SIG-M5 (cell line): Measurements from ENCODE around the gene GDI1.
"Not testable (repeated sequence)": the region's sequence is repeated elsewhere in the genome, so short reads cannot be mapped to it uniquely, and the experiment has no call there.

ENCODE experiments used
- DNase-seq: peaks from one replicate; lab custom pipeline; 2025; lab: John Stamatoyannopoulos, UW

The GDI1 gene

DNA sequence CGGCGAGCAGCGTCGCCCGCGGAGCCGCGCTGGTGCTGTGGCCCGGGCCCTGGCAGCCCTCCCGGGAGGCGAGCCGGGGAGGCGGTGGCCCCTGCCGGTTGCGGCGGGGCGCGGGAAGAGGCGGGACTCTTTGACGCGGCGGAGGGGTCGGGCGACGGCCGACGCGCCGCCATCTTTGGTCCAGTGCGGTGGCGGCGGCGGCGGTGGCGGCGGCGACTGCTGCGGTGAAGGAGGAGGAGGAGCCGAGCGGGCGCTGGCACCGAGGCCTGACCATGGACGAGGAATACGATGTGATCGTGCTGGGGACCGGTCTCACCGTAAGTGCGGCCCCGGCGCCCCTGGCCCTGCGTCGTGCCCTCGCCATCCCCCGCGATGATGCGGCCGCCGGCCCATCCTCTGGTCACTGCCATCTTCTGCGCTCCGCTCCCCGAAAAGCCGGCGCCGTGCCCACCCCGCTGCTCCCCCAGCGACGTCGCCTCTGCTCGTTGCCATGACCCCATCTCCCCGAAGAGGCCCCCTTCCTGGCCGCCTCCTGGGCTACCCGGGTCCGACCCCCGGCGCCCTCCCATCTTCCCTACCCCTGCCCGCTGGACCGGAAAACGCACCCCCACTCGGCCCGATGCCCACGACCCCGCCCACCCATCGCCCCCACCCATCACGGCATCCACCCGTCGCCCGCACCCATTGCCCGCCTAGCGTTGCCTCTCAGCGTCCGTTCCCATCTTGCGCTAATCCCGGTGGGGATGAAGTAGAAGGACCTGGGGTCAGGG is at the start of gene GDI1:
Gene GDI1 (plus strand): TSS at position 172 of the 770 bp plus-strand sequence. CDS start 101 bp downstream, at position 273.
- DNase-seq: no peak

DNA sequence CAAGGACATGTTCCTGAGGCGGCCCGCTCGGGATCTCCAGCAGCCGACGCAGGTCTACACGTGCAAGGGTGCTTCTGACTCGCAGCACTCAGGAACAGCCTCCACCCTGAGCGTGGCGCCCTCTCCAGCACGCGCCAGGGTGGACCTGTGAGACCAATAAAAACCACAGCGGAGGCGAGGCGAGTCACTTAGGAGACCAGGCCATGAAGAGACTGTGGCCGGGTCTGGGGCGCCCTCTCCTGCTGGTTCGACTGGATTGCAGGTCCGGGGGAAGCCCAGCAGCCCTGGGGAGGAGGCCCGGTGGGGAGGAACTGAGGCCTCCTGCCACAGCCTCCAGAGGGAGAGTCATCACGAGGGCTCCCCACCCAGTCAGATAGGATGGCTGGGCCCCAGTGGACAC is 48.9 kb upstream of the GDI1 start:
- not testable (repeated sequence) for DNase-seq

DNA sequence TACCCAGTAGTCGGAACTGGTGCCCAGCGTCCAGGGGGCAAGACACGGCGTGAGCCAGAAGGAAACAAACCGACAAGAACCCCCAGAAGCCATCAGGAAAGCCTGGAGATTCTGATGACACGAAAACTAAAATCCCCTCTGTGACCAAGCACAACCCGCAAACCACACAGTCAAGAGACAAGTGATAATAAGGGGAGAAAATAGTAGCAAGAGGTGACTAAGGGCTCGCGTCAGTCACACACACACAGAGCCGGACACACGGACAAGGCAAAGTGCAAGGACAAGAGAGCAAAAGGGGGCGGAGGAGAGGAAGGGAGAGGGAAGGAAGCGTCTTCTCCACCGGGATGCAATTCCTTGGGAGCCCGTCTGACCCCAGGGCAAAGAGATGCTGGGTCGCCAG is 48.3 kb upstream of the GDI1 start:
- not testable (repeated sequence) for DNase-seq

DNA sequence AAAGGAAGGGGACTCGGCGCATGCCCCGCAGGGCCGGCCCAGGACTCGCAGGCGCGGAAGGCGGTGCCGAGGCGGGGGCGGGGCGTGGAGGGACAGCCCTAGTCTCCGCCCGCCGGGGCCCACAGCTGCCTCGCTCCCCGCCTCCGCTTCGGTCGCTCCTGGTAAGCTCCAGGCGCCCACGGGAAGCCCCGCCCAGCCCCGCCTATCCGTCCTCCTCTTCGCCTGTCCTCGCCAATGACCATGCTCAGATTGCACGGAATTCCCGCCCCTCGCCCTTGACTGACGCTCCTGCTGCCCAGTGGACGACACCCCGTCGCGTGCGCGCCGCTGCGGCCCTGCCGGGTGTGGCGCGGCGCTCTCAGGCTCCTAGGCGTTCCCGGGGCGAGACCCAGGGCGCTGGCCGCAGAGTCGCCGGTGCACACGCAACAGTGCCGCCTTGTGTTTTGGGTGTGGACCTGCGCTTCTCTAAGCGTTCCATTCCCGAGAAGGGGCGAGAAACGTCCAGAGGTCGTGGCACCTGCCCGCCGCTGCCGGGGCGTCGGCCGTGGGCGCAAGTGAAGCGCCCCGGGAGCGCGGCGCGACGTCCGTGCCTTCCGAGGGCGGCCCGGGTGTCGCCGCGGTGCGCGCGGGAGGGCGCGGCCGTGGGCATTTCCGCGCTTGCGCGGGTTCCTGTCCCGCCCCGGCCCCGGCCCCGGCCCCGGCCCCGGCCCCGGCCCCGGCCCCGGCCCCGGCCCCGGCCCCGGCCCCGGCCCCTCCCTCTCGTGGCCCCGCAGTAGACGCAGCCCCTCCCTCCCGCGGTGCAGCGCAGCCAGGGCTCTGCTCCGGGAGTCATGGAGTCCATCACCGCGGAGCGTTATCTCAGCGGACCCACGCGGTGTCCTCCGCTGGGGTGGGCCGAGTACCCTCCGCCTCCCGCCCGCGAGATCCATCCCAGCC is 46.9 kb upstream of the GDI1 start:
- not testable (repeated sequence) for DNase-seq

DNA sequence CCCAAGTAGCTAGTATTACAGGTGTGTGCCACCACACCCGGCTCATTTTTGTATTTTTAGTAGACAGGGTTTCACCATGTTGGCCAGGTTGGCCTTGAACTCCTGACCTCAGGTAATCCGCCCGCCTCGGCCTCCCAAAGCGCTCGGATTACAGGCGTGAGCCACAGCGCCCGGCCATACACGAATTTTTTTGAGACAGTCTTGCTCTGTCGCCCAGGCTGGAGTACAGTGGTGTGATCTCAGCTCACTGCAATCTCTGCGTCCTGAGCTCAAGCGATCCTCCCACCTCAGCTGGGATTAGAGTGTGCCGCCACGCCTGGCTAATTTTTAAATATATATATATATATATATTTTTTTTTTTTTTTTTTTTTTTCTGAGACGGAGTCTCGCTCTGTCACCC is 40.6 kb upstream of the GDI1 start:
- not testable (repeated sequence) for DNase-seq

DNA sequence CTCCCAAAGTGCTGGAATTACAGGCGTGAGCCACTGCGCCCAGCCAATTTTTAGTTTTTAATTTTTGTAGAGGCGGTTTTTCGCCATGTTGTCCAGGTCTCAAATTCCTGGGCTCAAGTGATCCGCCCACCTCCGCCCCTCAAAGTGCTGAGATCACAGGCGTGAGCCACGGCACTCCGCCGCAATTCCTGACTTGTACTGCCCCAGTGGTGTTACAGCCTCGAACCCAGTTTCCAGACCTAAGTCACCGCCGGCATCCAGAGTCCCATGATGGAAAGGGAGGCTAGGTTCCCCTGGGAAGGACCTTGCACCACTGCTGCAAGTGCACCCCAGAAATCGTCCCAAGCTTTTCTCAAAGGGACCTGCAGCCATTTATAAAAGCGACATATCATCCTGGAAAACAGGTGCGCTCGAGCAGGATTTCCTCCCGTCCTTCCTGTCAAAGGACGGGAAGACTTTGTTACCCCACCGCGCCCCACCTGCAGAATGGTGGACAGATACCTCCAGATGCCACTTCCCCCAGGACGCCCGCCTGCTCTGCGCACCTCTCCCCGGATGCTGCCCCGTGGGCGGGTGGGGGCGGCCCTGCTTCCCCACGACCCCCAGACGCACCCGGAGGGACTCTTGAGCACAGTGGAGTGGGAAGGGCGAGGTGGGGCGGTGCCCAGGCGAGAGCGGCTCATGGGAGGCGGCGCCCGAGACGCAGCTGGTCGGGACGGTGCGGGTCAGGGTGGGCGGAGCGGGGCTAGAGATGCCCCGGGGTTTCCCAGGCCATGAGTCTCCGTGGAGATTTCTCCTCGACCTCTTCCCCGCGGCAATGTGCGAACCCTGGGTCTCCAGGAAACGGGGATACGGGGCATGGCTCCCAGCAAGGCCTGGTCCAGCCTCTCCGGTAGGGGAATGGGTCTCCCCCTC is 39.7 kb upstream of the GDI1 start:
- DNase-seq: no peak

DNA sequence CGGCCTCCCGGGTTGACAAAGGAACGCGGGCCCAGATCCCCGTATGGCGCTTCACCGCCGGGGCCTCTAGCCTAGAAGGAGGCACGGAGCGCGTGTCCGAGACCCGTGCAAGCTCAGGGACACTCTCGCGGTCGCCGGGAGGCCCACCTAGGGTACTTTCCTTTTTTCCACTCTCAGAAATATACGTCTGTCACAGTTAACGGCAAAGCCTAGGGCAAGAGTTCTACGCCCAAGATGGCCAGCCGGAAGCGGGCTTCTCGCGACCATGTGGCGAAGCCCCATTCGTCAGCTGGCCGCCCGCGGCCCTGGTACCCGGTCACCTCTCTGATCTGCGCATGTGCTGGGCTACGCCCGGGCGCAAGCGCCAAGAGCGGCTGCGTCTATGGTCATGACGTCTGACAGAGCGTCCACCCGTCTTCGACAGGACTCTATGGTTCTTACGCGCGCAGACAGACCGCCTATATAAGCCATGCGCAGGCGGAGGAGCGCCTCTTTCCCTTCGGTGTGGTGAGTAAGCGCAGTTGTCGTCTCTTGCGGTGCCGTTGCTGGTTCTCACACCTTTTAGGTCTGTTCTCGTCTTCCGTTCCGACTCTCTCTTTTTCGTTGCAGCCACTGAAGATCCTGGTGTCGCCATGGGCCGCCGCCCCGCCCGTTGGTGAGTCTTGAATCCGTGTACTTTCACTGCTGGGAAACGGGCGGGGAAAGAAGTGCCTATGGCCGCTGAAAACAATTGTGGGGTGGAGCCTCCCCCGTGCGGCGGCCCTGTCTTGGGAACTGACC is 38.9 kb upstream of the GDI1 start, which contains the start of gene RPL10:
Gene RPL10 (plus strand): TSS at position 490 of the 780 bp plus-strand sequence. CDS start 143 bp downstream, at position 633.
- DNase-seq: peak; percentile 73

DNA sequence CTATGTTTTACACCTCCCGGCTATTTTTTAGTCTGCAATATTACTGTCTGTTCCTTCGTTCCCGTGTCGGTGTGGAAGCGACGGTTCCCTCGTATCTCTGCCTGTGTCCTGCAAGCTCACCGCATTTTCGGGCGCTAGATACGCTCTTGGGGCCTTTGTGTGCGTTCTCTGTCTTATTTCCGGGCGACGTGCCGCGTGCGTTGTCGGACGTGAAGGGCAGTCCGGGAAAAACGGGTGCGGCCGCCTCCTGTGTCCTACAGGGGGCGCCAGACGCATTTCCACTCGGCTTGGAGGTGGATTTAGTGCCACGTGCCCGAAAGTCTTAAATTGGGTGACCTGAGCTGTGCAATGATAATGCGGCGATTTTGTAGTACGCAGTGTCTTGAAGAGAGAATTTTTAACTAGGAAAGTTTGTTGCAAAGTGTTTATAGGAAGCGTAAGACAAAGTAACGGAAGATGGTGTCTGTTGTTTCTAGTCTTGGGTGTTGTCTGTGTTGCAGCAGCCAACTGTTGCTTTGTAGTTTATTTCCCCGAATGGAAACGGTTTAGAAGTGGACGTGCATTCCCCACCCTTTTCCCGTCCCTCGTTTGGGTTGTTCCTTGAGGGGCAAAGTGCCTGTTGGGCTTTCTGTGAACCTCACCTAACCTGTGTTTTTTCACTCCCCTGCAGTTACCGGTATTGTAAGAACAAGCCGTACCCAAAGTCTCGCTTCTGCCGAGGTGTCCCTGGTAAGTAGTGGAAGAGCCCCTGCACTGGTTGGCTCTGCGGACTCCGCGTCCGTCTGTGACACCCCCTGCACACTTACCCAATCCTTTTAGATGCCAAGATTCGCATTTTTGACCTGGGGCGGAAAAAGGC is 38.1 kb upstream of the GDI1 start:
- peak; percentile 26 for DNase-seq

DNA sequence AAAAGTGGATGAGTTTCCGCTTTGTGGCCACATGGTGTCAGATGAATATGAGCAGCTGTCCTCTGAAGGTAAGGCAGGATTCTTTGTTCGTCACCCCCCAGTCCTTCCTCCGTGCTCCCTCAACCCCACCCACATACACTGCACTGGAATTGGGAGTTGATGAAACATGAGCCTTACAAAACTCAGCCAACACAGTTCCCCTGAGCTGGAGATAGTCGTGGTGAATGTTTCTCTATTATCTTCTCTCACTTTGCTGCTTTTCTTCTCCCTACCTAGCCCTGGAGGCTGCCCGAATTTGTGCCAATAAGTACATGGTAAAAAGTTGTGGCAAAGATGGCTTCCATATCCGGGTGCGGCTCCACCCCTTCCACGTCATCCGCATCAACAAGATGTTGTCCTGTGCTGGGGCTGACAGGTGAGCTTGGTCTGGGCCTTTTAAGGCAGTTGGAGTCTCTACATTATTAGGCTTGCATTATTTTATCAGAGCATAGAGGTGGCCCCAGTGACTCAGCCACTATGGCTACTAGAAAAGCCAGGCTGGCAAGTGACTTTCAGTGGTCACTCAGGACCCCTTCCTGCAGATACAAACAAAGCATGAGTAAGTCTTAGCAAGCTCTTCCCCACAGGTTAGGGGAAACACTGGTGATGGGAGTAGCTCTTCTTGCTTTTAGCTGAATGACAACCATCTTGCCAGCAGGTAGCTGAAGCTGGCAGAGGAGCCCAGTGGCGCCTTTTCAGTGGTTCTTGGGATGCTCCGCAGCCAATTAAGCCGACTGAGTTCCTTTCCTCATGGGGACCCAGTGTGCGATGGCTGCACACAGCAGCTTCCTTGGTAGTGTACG is 37.2 kb upstream of the GDI1 start:
- DNase-seq: no peak

DNA sequence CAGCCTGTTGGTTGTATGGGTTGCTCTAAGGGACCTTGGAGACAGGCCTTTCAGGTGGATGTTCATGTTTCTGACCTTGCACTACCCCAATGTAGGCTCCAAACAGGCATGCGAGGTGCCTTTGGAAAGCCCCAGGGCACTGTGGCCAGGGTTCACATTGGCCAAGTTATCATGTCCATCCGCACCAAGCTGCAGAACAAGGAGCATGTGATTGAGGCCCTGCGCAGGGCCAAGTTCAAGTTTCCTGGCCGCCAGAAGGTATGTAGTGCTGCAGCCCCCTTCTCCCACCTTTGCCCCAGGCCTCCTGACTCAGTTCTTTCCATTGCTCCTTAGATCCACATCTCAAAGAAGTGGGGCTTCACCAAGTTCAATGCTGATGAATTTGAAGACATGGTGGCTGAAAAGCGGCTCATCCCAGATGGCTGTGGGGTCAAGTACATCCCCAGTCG is 36.6 kb upstream of the GDI1 start:
- not testable (repeated sequence) for DNase-seq

DNA sequence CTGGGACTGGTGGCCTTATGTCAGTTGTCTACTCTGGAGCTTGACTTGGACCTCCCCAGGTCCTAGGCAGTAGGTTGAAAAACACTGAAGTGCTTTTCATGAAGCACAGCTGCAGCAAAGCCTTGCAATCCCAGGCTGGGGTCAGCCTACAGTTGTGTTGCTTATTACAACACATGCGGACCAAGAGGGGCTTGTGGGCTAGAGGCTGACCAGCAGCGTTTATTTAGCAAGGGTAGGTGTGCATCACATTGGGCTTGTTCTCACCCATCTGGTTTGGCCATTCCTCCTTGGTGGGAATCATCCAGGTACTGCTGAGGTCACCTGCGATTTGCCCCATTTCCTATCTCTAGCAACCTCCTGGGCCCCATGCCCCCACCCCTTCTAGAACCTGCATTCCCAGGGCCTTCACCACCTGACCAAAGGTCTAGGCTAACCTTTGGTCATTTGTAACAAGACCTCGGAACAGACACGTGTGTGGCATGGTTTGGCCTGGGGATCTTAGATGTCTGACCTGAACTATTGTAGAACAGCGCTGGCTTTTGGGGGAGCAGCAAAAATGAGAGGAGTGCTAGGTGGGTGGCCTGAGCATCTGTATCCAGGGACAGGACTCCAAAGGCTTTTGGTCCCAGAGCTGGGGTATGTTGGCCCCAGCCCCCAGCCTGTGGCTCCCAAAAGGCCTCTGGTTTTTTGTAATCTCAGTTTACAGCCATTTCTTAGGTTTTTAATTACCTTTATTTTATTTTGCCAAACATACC is 35.7 kb upstream of the GDI1 start:
- DNase-seq: no peak

DNA sequence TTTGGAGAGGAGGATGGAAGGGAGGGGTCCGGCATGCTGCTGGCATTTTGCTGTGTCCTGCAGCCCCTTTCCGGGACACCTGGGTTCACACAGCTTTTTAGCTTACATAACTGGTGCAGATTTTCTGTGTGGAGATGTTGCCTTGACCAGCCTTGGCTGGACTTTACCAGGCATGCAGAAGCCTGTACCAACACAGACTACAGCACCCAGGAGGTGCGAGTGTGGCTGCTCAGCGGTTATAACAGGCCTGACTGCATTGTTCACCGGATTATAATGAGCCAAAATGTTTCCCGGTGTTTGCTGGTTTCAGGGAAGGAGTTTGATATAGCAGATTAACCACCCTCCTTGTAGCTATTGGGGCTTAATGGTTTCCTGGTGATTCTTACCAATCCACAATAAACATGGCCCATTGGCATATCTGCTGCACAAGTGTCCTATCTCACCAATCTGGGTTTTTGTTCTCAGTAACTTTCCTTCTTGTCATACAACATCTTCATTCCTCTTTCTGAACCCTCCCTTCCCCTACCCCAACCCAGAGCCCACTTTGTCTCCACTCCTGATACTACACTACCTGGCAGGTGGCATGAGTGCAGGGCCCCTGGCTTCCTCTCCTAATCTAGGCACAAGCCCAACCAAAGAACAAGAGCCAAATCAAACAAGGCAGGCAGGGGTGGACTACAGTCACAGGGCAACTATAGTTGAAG is 34.9 kb upstream of the GDI1 start:
- DNase-seq: no peak

DNA sequence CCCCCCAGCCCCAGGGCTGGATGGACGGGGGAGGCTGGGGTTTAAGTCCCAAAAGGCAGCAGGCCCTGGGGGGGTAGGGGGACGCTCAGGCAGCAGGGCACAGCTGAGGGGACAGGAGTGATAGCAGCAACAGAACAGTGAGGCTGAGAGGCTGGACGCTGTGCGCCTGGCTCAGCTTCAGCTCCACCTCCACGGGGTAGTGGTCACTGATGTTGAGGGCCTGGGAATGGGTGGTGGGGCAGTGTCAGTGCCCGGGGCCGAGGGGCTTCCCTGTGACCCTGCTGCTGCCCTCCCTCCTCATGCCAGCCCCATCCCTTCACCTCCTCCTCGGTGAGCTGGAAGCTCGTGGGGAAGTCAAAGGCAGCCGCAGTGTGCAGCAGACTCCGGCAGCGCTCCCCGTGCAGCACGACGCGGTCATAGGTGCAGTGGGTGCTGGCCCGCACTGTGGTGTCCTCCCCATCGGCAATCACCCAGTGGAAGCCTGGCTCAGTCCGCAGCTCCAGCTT is 34.3 kb upstream of the GDI1 start:
- no peak for DNase-seq

DNA sequence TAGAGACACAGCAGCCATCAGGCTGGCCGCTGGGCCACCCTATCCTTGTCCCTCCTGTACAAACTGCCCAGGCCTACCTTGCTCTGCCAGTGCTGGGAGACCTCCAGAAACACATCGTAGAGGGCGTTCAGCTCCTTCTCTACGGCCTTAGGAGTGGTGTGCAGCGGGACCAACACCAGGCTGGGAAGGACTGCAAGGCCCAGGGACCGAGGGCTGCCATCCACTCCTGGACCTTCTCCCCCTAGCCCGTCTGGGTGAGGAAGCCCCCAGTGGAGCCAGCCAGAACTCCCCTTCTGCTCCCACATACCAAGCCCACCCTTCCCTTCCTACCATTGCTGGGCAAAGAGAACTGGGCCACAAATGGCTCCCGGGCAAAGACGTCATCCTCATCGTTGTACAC is 33.8 kb upstream of the GDI1 start:
- no peak for DNase-seq

DNA sequence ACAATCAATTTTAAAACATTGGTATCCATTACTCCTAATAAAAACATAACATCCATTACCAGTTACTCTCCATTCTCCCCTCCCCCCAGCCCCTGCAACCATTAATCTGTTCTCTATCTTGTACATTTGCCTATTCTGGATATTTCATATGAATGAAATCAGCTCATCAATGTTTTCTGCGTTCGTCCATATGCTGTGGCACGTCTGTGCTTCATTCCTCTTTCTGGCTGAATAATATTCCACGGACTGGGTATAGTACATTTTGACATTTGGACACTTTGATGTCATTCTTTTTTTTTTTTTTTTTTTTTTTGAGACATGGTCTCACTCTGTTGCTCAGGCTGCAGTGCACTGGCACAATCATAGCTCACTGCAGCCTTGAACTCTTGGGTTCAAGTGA is 33.1 kb upstream of the GDI1 start:
- no peak for DNase-seq

DNA sequence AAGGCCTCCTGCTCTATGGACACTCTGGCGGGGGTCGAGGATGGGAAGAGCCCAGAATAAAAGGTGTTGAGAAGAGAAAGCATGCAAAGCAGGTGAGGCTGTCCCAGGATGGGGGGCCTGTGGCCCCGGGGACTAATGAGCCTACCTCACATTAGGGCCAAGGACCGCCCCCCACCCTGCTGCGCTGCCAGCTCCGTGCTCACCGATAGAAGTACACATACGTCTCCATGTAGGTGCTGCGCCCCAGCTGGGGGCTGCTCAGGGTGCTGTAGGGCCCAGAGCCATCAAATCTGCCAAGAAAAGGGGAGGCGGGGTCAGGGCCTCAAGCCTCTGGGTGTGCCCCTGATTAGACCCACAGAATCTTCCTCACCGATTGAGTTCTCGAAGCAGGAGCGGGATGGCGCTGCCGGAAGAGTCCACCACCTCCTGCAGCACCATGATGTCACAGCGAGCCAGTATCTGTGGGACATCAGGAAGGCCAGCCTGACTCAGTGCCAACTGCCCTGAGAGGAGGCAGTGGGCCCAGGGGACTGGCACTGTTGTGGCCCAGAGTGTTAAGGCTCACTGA is 32.2 kb upstream of the GDI1 start:
- no peak for DNase-seq

DNA sequence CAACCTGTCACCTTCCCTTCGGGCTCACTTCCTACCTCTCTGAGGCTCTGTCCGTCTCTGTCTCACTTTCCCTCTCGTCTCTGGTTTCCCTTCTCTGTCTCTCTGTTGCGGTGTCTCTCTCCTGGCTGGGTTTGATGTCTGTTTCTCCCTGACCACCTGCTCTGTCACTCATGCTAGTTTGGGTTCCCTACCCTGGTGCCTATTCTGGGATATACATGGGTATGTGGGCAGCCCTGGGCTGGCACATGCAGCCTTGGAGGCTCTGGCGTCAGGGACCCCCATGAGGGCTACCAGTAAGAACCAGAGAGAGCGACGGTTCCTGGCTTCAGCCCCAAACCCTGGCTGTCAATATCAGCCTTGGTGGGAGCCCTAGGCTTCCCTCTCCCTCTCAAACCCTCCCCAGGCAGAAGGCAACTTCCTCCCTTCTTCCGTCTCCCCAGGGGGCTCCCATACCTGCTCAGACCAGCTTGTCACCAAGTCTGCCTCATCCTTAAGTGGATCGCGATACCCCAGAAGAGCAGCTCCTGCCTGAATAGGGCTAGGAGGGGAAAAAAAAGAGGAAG is 28.2 kb upstream of the GDI1 start:
- DNase-seq: no peak
